Omental fat pad (tissue), 4 donors: ENCODE results near the gene C1QTNF7. TPM values are rescaled to one million over a fixed set of nuclear protein-coding genes. Genes with fewer than 3 reads are reported as not detected.

Experiments
- ATAC-seq: fragments of 150-250 bp; one replicate; pipeline ENCODE4 v1.9.1; 2016; ENCODE audit warnings: mild to moderate bottlenecking, moderate library complexity; ENCODE audit not compliant: low FRiP score
- DNase-seq: peaks from one replicate; pipeline ENCODE4 v3.0.0-alpha.2; 2019; ENCODE audit warnings: low spot score
- CTCF ChIP-seq, 3 donors: fragments of 450-650 bp; IDR thresholded peaks; one replicate each; pipeline ENCODE4 v1.5.1; 2016 to 2017; ENCODE audit warnings: antibody characterized with exemption in 3 of 3, mild to moderate bottlenecking in 3 of 3, moderate library complexity in 2 of 3
- total RNA-seq, 4 donors: library from RNA; depleted of rRNA; stranded (reverse); fragments of >200 nt; gene quantifications; one replicate each; pipeline ENCODE4 v1.1.0, GENCODE V29; 2016

C1QTNF7 gene
- total RNA-seq, 4 donors from 2014 or later = 2.3 to 9.7 (median 5.5) TPM

DNA sequence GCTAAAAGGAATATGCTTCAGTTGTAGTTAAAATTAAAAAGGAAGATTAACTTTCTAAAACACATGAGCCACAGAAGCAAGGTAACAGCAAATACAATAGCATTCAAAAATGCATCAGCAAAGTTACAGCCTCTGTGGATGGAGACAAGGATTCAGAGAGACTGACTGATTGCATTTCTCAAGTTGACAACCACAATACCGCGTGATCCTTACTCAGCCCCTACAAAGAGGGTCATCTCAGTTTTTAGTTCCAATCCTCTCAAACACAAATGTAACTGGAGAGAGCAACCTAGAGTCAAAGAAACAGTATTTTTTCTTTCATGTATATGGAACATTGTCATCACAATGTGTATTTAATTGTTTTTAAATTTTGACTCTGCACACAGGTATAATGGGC is 14.2 kb upstream of the C1QTNF7 start:
- no peak for DNase-seq
- TF ChIP-seq CTCF (IDR thresholded peaks at IDR 0.05) = no peak
- no peak for ATAC-seq

GRCh38 chr4:15414551-15415091 is 13.2 kb upstream of the C1QTNF7 start:
- ATAC-seq = peak; percentile 51
- no peak for DNase-seq
- TF ChIP-seq CTCF (IDR thresholded peaks at IDR 0.05) = no peak

GRCh38 chr4:15416357-15417232 is 11.2 kb upstream of the C1QTNF7 start:
- no peak for ATAC-seq
- TF ChIP-seq CTCF (IDR thresholded peaks at IDR 0.05) = no peak

GRCh38 chr4:15417233-15417660 is 10.6 kb upstream of the C1QTNF7 start:
- no peak for TF ChIP-seq CTCF (IDR thresholded peaks at IDR 0.05)
- ATAC-seq (no peak), DNase-seq (no peak)

More at GRCh38 chr4:15416357-15417232, 11.2 kb upstream of the C1QTNF7 start:
- no peak for DNase-seq

- TF ChIP-seq CTCF (IDR thresholded peaks at IDR 0.05) = no peak
- ATAC-seq (no peak), DNase-seq (no peak)
Observed at GRCh38 chr4:15418956-15419355, 8.9 kb upstream of the C1QTNF7 start.

DNA sequence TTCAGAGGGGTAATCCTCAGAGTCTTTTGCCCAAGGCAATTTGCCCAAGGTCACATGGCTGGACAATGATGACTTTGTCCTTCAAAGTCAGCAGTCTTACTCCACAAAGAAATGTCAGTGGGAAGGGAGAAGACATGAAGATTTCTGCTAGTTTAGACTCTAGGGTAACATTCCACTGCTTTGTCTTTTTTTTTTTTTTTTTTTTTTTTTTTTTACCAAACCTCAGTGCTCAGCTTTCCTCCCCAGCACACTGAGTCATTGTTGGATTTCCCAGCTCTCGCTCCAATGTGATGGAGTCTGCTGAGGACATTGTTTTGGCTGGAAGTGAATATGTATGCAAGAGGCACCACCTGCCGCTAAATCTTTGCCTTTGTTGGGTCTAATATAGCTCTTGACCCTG is 7.2 kb upstream of the C1QTNF7 start:
- ATAC-seq = no peak

More for the DNA sequence above, 7.2 kb upstream of the C1QTNF7 start:
- DNase-seq = no peak
- no peak for TF ChIP-seq CTCF (IDR thresholded peaks at IDR 0.05)
